Skeletal muscle tissue (tissue), 4 donors: ENCODE results near the gene PLA2G1B. TPM values are rescaled to one million over a fixed set of nuclear protein-coding genes. Genes with fewer than 3 reads are reported as not detected.
"Not testable (repeated sequence)": the region's sequence is repeated elsewhere in the genome, so short reads cannot be mapped to it uniquely, and the experiment has no call there.

Experiments used
- H3K27ac ChIP-seq: one replicate; pipeline ENCODE4 v1.7.0; 2013; ENCODE audit warnings: mild to moderate bottlenecking, low read depth, low read length, inconsistent platforms
- H3K27me3 ChIP-seq, 3 donors: one replicate each; pipeline ENCODE4 v1.7.0; 2013; ENCODE audit warnings: low read length in 3 of 3; ENCODE audit not compliant: control insufficient read depth in 3 of 3, insufficient read depth in 3 of 3
- H3K36me3 ChIP-seq, 3 donors: one replicate each; pipeline ENCODE4 v1.7.0; 2013; ENCODE audit warnings: low read length in 3 of 3; ENCODE audit not compliant: control insufficient read depth in 3 of 3, insufficient read depth in 3 of 3
- H3K4me1 ChIP-seq, 3 donors: one replicate each; pipeline ENCODE4 v1.7.0; 2013; ENCODE audit warnings: low read length in 3 of 3, mild to moderate bottlenecking in 3 of 3; ENCODE audit not compliant: control insufficient read depth in 3 of 3, insufficient read depth in 3 of 3
- H3K4me3 ChIP-seq, 3 donors: one replicate each; pipeline ENCODE4 v1.7.0; 2013; ENCODE audit warnings: low read length in 3 of 3
- H3K9ac ChIP-seq, 3 donors: one replicate each; pipeline ENCODE4 v1.7.0; 2013; ENCODE audit warnings: low read length in 3 of 3, mild to moderate bottlenecking in 3 of 3, moderate library complexity in 2 of 3, low read depth in 1 of 3
- H3K9me3 ChIP-seq, 3 donors: one replicate each; pipeline ENCODE4 v1.7.0; 2013; ENCODE audit warnings: low read length in 3 of 3; ENCODE audit not compliant: control insufficient read depth in 3 of 3
- total RNA-seq: library from RNA; depleted of rRNA; stranded (reverse); fragments of >200 nt; gene quantifications from one replicate; pipeline ENCODE4 v1.2.3, GENCODE V29; 2014
- donor health status: Osteomylitis.

The PLA2G1B gene
- total RNA-seq, 1 donor from 2014 or later = not detected

DNA sequence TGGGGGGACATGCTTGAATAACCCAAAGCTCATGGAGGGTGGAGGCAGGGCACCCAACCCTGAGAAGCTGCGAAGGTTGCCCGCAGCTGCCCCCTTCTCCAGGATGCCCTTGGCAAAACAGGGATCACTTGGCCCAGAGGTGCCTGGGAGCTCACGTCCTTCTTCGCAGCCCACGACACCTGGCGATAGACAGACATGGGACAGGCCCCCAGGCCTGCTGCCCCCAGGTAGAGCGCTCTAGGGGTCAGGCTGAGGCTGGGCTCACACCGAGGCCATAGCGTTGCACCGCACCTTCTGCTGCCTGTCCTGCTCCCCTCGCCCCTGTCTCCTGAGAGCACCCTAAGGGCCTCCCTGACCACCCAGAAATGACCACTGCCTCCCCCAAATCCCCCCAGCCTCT lies 20.2 kb upstream of the PLA2G1B start:
- Histone ChIP-seq H3K9me3 (no peaks in the 10 kb centered on the region), H3K4me1 (no peaks in the 10 kb centered on the region), H3K4me3 (no peak overlapping the region), H3K36me3 (no peaks in the 10 kb centered on the region), H3K9ac (no peak overlapping the region), H3K27ac (no peak overlapping the region), H3K27me3 (peaks cover 0 to 9% (median 5%) of the 10 kb centered on the region in 3 donors)

DNA sequence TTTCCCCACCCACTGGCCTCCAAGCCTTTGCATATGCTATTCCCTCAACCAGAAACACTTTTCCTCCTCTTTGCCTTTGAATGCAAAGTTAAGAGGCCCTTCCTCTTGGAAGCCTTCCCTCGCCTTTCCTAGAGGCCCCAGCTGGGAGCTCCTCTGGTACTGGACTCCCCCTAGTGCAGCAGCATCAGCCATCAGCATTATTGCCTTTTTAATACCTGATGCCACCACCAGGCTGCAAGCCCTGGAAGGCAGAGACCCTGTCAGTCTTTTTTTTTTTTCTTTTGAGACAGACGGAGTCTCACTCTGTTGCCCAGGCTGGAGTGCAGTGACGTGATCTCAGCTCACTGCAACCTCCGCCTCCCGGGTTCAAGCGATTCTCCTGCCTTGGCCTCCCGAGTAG lies 19.1 kb upstream of the PLA2G1B start:
- Histone ChIP-seq H3K4me1 (no peaks in the 10 kb centered on the region), H3K9ac (no peak overlapping the region), H3K27ac (no peak overlapping the region), H3K4me3 (no peak overlapping the region), H3K36me3 (no peaks in the 10 kb centered on the region), H3K27me3 (peaks cover 0 to 9% (median 5%) of the 10 kb centered on the region in 3 donors), H3K9me3 (no peaks in the 10 kb centered on the region)

DNA sequence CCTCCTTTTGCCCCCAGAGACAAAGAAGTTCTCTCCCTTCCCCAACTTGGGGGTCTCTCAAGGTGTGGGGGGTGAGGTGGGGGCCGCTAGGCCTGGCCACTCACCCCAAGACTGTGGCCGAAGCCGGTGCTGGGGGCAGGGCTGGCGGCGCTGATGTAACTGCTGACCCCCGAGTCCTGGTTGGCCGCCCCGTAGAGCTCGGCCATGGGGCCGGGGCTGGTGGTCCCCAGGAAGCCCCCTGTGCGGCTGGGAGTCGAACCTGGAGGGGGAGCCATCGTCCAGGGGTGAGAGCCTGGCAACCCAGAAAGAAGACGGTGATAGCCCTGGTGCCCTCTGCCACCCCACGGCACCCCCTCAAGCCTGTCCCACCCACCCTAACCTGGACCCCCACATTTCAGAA lies 18.5 kb upstream of the PLA2G1B start:
- Histone ChIP-seq H3K27ac (no peak overlapping the region), H3K4me1 (no peaks in the 10 kb centered on the region), H3K4me3 (no peak overlapping the region), H3K9ac (no peak overlapping the region), H3K27me3 (peaks cover 0 to 8% (median 5%) of the 10 kb centered on the region in 3 donors), H3K36me3 (no peaks in the 10 kb centered on the region), H3K9me3 (no peaks in the 10 kb centered on the region)

- H3K27me3 ChIP-seq = no peaks in the 10 kb centered on the region
These were observed 16.1 kb upstream of the PLA2G1B start for GRCh38 chr12:120343692-120344091.

DNA sequence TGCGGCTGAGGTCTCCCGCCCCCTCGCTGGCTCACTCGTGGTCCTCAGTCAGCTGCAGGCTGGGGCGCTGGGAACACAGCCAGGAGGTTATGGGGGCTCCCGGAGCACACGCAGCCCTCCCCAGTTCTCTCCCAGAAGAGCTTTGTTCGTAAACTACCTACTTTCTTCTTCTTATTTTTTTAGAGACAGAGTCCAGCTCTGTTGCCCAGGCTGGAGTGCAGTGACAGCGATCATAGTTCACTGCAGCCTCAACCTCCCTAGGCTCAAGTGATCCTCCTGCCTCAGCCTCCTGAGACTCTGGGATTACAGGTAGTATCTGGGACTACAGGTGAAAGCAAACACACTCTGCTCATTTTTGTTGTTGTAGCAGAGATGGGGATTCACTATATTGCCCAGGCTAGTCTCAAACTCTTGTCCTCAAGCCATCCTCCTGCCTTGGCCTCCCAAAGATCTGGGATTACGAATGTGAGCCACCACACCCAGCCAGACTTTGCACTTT lies 15.5 kb upstream of the PLA2G1B start:
- no peak overlapping the region for H3K27ac ChIP-seq
- no peaks in the 10 kb centered on the region for H3K4me1 ChIP-seq
- no peaks in the 10 kb centered on the region for H3K9me3 ChIP-seq
- H3K36me3 ChIP-seq = no peaks in the 10 kb centered on the region
- no peaks in the 10 kb centered on the region for H3K27me3 ChIP-seq
- H3K9ac ChIP-seq = no peak overlapping the region
- no peak overlapping the region for H3K4me3 ChIP-seq

More at GRCh38 chr12:120343692-120344091, 16.1 kb upstream of the PLA2G1B start:
- Histone ChIP-seq H3K27ac (no peak overlapping the region), H3K36me3 (no peaks in the 10 kb centered on the region), H3K9ac (no peak overlapping the region), H3K4me3 (no peak overlapping the region), H3K9me3 (no peaks in the 10 kb centered on the region), H3K4me1 (no peaks in the 10 kb centered on the region)

- no peaks in the 10 kb centered on the region for H3K4me1 ChIP-seq
- no peaks in the 10 kb centered on the region for H3K36me3 ChIP-seq
- H3K9me3 ChIP-seq = no peaks in the 10 kb centered on the region
- H3K27ac ChIP-seq = no peak overlapping the region
- no peak overlapping the region for H3K9ac ChIP-seq
- H3K4me3 ChIP-seq = no peak overlapping the region
- no peaks in the 10 kb centered on the region for H3K27me3 ChIP-seq
These were observed 14.8 kb upstream of the PLA2G1B start for GRCh38 chr12:120342175-120343038.

- no peaks in the 10 kb centered on the region for H3K4me1 ChIP-seq
- no peaks in the 10 kb centered on the region for H3K27me3 ChIP-seq
- H3K9ac ChIP-seq = no peak overlapping the region
- H3K27ac ChIP-seq = no peak overlapping the region
- no peak overlapping the region for H3K4me3 ChIP-seq
- H3K9me3 ChIP-seq = no peaks in the 10 kb centered on the region
- H3K36me3 ChIP-seq = no peaks in the 10 kb centered on the region
These were observed 11.7 kb upstream of the PLA2G1B start for GRCh38 chr12:120339256-120339655.

DNA sequence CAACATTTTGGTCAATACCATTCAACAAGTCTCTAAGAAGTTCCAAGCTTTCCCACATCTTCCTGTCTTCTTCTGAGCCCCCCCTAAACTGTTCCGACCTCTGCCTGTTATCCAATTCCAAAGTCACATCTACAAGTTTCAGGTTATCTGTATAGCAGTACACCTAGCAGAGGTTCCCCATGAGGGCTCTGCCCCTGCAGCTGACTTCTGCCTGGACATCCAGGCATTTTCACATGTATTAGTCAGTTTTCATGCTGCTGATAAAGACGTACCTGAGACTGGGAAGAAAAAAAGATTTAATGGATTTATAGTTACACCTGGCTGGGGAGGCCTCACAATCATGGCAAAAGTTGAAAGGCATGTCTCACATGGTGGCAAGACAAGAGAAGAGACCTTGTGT lies 10.2 kb upstream of the PLA2G1B start:
- H3K4me1 ChIP-seq = no peaks in the 10 kb centered on the region
- H3K27ac ChIP-seq = no peak overlapping the region
- H3K9me3 ChIP-seq = no peaks in the 10 kb centered on the region
- H3K4me3 ChIP-seq = no peak overlapping the region
- no peaks in the 10 kb centered on the region for H3K36me3 ChIP-seq
- H3K9ac ChIP-seq = no peak overlapping the region
- H3K27me3 ChIP-seq = no peaks in the 10 kb centered on the region

DNA sequence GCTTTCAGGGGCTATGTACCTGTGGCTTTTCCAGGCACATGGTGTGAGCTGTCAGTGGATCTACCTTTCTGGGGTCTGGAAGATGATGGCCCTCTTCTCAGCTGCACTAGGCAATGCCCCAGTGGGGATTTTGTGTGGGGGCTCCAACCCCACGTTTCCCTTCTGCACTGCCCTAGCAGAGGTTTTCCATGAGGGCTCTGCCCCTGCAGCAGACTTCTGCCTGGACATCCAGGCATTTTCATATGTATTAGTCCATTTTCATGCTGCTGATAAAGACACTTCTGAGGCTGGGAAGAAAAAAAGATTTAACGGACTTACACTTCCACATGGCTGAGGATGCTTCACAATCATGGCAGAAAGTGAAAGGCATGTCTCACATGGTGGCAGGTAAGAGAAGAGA lies 8.8 kb upstream of the PLA2G1B start:
- H3K4me3 ChIP-seq, H3K9me3 ChIP-seq, H3K27ac ChIP-seq, H3K27me3 ChIP-seq, H3K9ac ChIP-seq, H3K4me1 ChIP-seq, H3K36me3 ChIP-seq: not testable (repeated sequence)

DNA sequence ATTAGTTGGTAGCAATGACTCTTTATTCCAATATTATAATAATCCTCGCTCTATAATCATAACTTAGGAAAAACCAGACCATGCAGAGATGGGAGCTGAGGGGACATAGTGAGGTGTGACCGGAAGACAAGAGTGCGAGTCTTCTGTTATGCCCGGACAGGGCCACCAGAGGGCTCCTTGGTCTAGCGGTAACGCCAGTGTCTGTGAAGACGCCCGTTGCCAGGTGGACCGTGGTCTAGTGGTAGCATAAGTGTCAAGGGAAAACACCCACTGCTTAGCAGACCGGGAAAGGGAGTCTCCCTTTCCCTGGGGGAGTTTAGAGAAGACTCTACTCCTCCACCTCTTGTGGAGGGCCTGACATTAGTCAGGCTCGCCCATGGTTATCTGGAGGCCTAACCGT lies 7.9 kb upstream of the PLA2G1B start:
- not testable (repeated sequence) for H3K9ac ChIP-seq, H3K36me3 ChIP-seq, H3K4me3 ChIP-seq, H3K9me3 ChIP-seq, H3K27me3 ChIP-seq, H3K4me1 ChIP-seq, H3K27ac ChIP-seq
